ENCODE data around the gene PAGR1.
A peak's percentile ranks its signal among the peaks of the same experiment; 100 is the strongest.
"Not testable (repeated sequence)": the region's sequence is repeated elsewhere in the genome, so short reads cannot be mapped to it uniquely, and the experiment has no call there.

Gene PAGR1

DNA sequence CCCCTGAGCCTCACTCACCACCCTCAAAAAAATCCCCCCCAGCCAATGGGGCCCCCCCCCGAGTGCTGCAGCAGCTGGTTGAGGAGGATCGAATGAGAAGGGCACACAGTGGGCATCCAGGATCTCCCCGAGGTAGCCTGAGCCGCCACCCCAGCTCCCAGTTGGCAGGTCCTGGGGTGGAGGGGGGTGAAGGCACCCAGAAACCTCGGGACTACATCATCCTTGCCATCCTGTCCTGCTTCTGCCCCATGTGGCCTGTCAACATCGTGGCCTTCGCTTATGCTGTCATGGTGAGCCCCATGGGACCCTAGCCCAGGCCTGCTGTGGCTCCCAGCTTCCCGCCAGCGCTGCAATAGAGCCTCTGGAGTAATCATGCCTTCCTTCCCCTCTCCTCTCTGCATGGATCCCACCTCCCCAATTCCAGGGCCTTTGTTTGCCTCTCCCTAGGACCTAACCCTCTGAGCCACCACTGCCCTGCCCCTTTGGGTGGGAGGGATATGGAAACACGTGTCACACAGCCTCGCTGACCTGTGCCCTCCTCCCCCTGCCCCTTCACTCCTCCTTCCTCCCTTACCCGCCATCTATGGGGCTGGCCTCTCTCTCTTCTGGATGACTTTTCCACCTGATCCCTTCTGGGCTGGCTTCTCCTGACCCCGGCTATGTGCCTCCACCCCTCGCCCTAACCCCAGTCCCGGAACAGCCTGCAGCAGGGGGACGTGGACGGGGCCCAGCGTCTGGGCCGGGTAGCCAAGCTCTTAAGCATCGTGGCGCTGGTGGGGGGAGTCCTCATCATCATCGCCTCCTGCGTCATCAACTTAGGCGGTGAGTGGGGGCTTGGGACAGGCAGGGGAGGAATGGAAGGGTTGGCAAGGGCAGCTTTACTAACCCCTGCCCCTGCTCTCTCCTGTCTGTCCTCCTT is 2.0 kb upstream of the PAGR1 start:
- DNase-seq, result no peak

DNA sequence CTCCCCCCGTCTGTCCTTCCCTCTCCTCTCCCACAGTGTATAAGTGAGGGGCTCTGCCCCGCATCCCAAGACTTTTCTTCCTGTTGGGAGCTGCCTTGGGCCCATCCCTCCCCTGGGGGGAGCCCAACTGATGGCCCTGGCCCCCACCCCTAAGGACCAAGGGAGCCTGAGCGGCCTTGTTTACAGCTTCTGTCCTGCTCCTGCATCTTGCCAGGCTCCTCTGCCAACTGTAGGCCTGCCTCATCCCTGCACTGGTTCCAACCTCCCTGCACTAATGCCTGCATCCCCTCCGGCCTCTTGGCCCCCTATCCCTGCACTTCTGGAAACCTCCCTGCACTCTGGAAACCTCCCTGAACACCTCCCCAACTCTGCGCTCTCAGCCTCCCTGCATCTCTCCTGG is 1.4 kb upstream of the PAGR1 start:
- no peak for DNase-seq

- no peak for DNase-seq
Observed at GRCh38 chr16:29815032-29815721, 775 bp upstream of the PAGR1 start.

GRCh38 chr16:29816694-29817441 is 916 bp downstream of the PAGR1 start:
- peak; percentile 28 for DNase-seq

GRCh38 chr16:29818082-29818481 is 2.1 kb downstream of the PAGR1 start:
- DNase-seq, result no peak

- no peak for DNase-seq
Observed at GRCh38 chr16:29819506-29819905, 3.6 kb downstream of the PAGR1 start.

GRCh38 chr16:29820271-29820701 is 4.3 kb downstream of the PAGR1 start, which contains the start of gene MVP:
MVP (plus strand) TSS chr16:29820462; CDS start chr16:29830550, 10,088 bp downstream.
- DNase-seq, result no peak

GRCh38 chr16:29820730-29821642 is 5.0 kb downstream of the PAGR1 start:
- DNase-seq, result no peak

- DNase-seq, result no peak
Observed at GRCh38 chr16:29821643-29822115, 5.7 kb downstream of the PAGR1 start.

DNA sequence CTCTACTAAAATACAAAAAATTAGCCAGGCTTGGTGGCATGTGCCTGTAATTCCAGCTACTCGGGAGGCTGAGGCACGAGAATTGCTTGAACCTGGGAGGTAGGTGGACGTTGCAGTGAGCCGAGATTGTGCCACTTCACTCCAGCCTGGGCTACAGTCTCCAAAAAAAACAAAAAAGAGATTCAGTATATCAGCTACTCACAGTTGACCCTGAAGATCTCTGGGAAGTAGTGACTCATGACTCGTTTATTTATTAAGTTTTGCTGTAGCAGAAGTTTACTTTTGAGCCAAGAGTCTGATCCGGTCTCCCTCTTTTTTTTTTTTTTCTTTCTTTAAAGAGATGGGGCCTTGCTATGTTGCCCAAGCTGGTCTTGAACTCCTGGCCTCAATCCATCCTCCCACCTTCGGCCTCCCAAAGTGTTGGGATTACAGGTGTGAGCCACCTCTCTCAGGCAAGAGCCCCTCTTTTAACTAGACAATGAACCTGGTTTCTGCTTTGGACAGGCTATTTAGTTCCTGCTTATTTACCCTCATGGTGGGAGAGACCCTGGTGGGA is 8.7 kb downstream of the PAGR1 start:
- DNase-seq, result no peak

DNA sequence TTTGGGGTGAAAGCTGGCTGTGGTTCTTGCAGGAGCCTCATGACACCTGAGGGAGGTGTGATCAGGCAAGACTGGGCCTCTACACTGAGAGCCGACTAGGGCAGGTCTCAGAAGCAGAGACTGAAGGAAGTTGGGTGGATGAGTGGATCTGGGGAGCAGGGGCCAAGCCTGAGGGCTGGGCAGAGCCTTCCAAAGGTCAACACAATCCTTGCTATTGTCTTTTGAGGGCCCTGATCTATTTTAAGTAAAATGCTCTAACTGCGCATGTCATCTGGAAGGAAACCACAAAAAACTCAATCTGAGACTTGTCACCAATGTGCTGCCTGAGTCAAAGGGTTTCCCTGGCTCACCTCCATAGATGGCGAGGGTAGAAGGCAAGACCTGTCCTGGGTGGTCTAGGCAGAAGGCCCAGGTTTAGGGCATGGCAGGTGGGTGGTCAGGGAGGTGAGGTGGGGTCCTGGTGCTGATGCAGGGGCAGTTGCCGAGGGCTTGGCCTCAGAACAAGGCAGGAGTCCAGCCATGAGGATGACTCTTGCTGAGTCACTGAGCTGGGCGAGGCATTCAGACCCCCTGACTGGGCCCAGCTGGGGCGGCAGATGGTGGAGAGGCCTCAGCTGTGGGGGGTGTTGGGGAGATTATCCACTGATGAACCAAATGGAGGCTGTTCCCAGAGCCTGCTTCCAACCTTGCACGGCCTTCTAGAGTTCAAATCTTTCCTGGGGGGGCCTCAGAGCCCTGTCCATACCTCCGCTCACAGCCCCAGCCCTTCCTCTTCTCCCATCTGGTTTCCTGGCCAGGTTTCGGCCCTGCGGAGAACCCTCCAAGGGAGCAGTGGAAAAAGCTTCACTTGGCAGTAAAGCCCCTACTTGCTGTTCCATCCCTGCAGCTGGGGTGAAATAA is 9.4 kb downstream of the PAGR1 start:
- DNase-seq, result no peak

- no peak for DNase-seq
Observed at GRCh38 chr16:29826342-29826695, 10.4 kb downstream of the PAGR1 start.

DNA sequence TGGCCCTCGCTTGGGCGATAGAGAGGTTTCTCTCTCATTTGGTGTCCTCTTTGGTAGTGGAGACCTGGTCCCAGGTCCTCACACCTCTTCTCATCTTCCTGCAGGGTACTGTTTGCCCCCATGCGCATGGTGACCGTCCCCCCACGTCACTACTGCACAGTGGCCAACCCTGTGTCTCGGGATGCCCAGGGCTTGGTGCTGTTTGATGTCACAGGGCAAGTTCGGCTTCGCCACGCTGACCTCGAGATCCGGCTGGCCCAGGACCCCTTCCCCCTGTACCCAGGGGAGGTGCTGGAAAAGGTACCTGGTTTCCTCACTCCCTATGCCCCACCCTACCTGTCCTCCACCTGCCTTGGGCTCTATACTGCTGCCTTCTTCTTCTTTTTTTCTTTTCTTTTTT is 14.8 kb downstream of the PAGR1 start:
- no peak for DNase-seq

DNA sequence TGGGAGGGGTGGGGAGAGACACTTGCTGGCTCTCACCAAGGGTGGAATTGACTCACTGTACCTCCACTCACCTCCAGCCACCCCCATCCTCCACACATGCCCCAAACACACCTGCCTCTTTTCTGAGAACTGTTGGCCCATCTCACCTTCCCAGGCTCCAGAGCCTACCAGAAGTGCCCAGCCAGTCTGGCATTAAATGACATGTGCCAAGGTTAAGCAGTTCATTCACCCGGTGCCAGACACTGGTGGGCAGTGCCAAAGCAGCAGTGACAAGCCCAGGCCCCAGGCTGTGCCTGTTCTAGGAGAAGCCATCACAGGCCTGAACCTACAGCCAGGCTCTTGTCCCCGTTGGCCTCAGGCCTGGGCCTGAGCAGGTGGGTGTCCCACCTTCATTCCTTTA is 15.5 kb downstream of the PAGR1 start:
- DNase-seq, result no peak

DNA sequence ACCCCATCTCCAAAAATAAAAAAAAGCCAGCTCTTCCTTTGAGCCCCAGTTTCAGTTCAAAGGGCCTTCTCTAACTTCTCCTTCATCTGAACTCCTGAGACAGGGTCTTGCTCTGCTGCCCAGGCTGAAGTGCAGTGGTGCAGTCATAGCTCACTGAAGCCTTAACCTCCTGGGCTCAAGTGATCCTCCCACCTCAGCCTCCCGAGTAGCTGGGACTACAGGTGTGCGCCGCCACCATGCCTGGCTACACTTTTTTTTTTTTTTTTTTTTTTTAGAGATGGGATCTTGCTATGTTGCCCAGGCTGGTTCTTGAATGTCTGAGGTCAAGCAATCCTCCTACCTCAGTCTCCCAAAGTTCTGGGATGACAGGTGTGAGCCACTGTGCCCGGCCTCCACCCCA is 17.3 kb downstream of the PAGR1 start:
- DNase-seq, result not testable (repeated sequence)

DNA sequence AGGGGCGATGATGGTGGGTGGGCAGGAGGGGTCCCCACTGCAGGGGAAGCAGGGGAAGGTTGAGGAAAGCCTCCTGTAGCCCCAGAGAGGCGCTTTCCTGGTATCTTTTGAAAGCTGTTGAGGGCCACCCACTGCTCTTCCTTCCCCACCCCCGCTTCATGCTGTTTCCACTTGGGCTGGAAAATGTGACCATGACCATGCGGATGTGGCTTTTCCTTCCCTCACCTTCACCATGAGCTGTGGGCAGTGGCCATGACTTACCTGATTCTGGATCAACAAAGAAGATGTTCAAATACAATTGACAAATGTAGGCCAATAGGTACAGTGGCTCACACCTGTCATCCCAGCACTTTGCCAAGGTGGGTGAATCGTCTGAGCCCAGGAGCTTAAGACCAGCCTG is 18.1 kb downstream of the PAGR1 start:
- no peak for DNase-seq

DNA sequence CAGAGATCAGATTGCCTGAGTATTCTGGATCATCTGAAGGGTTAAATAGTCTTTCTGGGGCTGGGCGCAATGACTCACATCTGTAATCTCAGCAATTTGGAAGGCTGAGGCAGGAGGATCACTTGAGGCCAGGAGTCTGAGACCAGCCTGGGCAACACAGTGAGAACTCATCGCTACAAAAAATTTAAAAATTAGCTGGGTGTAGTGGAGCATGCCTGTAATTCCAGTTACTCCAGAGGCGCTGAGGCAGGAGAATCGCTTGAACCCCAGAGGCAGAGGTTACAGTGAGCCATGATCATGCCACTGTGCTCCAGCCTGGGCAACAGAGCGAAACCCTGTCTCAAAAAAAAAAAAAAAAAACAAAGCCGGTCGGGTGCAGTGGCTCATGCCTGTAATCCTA is 20.0 kb downstream of the PAGR1 start:
- DNase-seq, result no peak

DNA sequence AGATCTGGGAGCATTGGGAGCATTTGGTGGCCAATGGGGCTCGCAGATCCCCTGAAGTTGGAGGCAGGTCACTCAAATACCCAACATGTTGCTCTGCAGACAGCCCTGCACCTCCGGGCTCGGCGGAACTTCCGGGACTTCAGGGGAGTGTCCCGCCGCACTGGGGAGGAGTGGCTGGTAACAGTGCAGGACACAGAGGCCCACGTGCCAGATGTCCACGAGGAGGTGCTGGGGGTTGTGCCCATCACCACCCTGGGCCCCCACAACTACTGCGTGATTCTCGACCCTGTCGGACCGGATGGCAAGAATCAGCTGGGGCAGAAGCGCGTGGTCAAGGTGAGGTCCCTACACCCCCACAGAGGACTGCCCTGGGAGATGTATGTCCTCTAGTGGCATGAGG is 20.7 kb downstream of the PAGR1 start:
- no peak for DNase-seq

DNA sequence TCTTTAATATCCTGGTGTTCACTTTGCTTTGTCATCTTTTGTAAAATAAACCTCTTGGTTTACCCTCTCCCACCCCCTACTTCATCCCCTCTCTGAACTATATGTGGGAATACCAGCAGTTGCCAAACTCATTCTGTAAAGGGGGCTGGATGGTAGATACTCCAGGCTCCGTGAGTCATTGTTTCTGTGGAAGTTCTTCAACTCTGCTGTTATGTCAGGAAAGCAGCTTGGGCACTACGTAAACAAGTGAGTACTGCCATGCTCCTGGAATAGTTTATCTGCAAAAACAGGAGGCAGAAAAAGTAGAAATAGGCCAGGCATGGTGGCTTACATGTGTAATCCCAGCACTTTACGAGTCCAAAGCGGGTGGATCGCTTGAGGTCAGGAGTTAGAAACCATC is 21.9 kb downstream of the PAGR1 start:
- DNase-seq, result no peak

DNA sequence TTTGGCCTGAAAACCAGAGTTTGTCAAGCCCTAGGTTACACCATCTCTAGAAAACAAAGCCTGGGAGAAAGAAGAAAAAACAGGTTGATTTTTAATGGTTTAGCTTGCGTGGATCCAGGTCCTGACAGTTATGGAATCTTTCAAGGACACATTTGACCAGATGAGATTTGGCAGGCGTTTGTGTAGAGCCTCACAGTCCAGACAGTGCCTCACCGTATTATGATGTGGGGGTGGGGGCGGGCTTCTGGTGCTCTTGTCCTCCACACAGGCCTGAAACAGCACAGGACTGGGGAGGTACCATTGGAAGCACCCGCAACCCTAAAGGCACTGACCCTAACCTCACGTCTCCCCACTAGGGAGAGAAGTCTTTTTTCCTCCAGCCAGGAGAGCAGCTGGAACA is 23.9 kb downstream of the PAGR1 start:
- no peak for DNase-seq

- DNase-seq, result no peak
Observed at GRCh38 chr16:29840240-29840639, 24.3 kb downstream of the PAGR1 start.
